Amniotic stem cell (primary cell): ENCODE results near the gene IGFBPL1.

ENCODE experiments used
- DNase-seq: peaks from one replicate; lab custom pipeline; 2025; lab: John Stamatoyannopoulos, UW

Gene IGFBPL1

GRCh38 chr9:38357350-38358114 is 66.7 kb downstream of the IGFBPL1 start:
- DNase-seq = no peak

- no peak for DNase-seq
Observed at GRCh38 chr9:38356851-38357250, 67.4 kb downstream of the IGFBPL1 start.
